NCI-H526 treated with DMSO at 0.1 percent for 48 hours (cell line): ENCODE results near the gene WWP2.

Source experiments
- DNase-seq: peaks from one replicate; lab custom pipeline; 2025; lab: John Stamatoyannopoulos, UW

The WWP2 gene

GRCh38 chr16:69927056-69927757 lies 165.1 kb downstream of the WWP2 start:
- no peak for DNase-seq

- DNase-seq = no peak
Measured at GRCh38 chr16:69928856-69929400, 166.8 kb downstream of the WWP2 start.

GRCh38 chr16:69929480-69929879 lies 167.3 kb downstream of the WWP2 start:
- no peak for DNase-seq

GRCh38 chr16:69930117-69930776 lies 168.1 kb downstream of the WWP2 start:
- no peak for DNase-seq

- DNase-seq = no peak
Measured at GRCh38 chr16:69931631-69932030, 169.5 kb downstream of the WWP2 start.

GRCh38 chr16:69932228-69932627 lies 170.1 kb downstream of the WWP2 start:
- DNase-seq = no peak

- no peak for DNase-seq
Measured at GRCh38 chr16:69932691-69933392, 170.7 kb downstream of the WWP2 start.

- no peak for DNase-seq
Measured at GRCh38 chr16:69934044-69934443, 171.9 kb downstream of the WWP2 start.

GRCh38 chr16:69934751-69935150 lies 172.6 kb downstream of the WWP2 start:
- DNase-seq = no peak

- DNase-seq = no peak
Measured at GRCh38 chr16:69935278-69935711, 173.2 kb downstream of the WWP2 start.

- DNase-seq = no peak
Measured at GRCh38 chr16:69935740-69936139, 173.6 kb downstream of the WWP2 start.

GRCh38 chr16:69936252-69936651 lies 174.1 kb downstream of the WWP2 start:
- DNase-seq = no peak

- no peak for DNase-seq
Measured at GRCh38 chr16:69936751-69937211, 174.6 kb downstream of the WWP2 start.

- DNase-seq = peak; percentile 0
Measured at GRCh38 chr16:69937465-69937951, 175.4 kb downstream of the WWP2 start.

- no peak for DNase-seq
Measured at GRCh38 chr16:69938981-69939820, 177.1 kb downstream of the WWP2 start.

GRCh38 chr16:69939821-69940585 lies 177.9 kb downstream of the WWP2 start:
- DNase-seq = no peak

- no peak for DNase-seq
Measured at GRCh38 chr16:69940676-69941075, 178.5 kb downstream of the WWP2 start.

- no peak for DNase-seq
Measured at GRCh38 chr16:69941251-69942098, 179.3 kb downstream of the WWP2 start.

GRCh38 chr16:69942099-69942491 lies 180.0 kb downstream of the WWP2 start:
- no peak for DNase-seq

GRCh38 chr16:69942627-69943170 lies 180.6 kb downstream of the WWP2 start:
- DNase-seq = no peak
